Uterus (tissue), 4 donors: ENCODE measurements around the gene TNIP1. TPM values are rescaled to one million over a fixed set of nuclear protein-coding genes. Genes with fewer than 3 reads are reported as not detected.

Experiments used
- DNase-seq, 2 donors: peaks; one replicate each; pipeline ENCODE4 v3.0.0-alpha.2; 2019 to 2020
- H3K27ac ChIP-seq, 2 donors: fragments of 200-600 bp; sonication (generic); 1 replicate in 1 of 2; 2 replicates in 1 of 2; pipeline ENCODE4 v1.5.1; 2016 to 2018
- H3K27me3 ChIP-seq, 2 donors: fragments of 200-600 bp; sonication (generic); one replicate each; pipeline ENCODE4 v1.5.1; 2018 to 2019; ENCODE audit warnings: control low read depth in 1 of 2
- H3K36me3 ChIP-seq, 2 donors: fragments of 200-600 bp; sonication (generic); one replicate each; pipeline ENCODE4 v1.5.1; 2019; ENCODE audit warnings: control low read depth in 1 of 2
- H3K4me1 ChIP-seq, 2 donors: fragments of 200-600 bp; sonication (generic); one replicate each; pipeline ENCODE4 v1.5.1; 2018 to 2019; ENCODE audit warnings: control low read depth in 1 of 2
- H3K4me3 ChIP-seq, 2 donors: fragments of 200-600 bp; sonication (generic); 1 replicate in 1 of 2; 2 replicates in 1 of 2; pipeline ENCODE4 v1.5.1; 2018 to 2019; ENCODE audit warnings: mild to moderate bottlenecking in 1 of 2
- H3K9me3 ChIP-seq, 2 donors: fragments of 200-600 bp; sonication (generic); one replicate each; pipeline ENCODE4 v1.5.1; 2019; ENCODE audit warnings: control low read depth in 1 of 2
- POLR2A ChIP-seq, 2 donors: fragments of 450-650 bp; IDR thresholded peaks; one replicate each; pipeline ENCODE4 v1.6.1; 2016; ENCODE audit warnings: antibody characterized with exemption in 2 of 2, mild to moderate bottlenecking in 1 of 2, moderate library complexity in 1 of 2
- intact Hi-C: fragments of 100-400 bp; cut with DNase I; formaldehyde crosslinking; loops from one replicate; pipeline ENCODE4 v1.15.1; 2023; ENCODE audit warnings: low total_unique reads
- total RNA-seq, 4 donors: library from RNA; depleted of rRNA in 3 of 4; stranded (reverse); fragments of >200 nt in 3 of 4; gene quantifications; one replicate each; pipeline versions ENCODE4 v1.1.0 to v1.2.4, GENCODE V29; 2014 to 2023
- TF ChIP-seq, protein P1 (sequence below), 4 experiments: fragments of 200-600 bp in 2 of 4; fragments of 450-650 bp in 2 of 4; sonication (generic) in 2 of 4; IDR thresholded peaks; one replicate each; pipeline ENCODE4 v1.5.1; 2016 to 2019; ENCODE audit warnings: antibody characterized with exemption in 4 of 4, mild to moderate bottlenecking in 2 of 4, moderate library complexity in 1 of 4
- donor health status: DM: yes; HTN: yes; CAD: no.

Gene TNIP1
- total RNA-seq, 4 donors from 2014 or later = 35.6 to 70.8 (median 50.7) TPM

GRCh38 chr5:151121095-151121494 is 40.3 kb upstream of the TNIP1 start:
- H3K4me3 ChIP-seq = no peak overlapping the region
- no peaks in the 10 kb centered on the region for H3K27me3 ChIP-seq
- DNase-seq = no peak
- no peaks in the 10 kb centered on the region for H3K4me1 ChIP-seq
- TF ChIP-seq POLR2A (IDR thresholded peaks at IDR 0.05) = no peak
- TF ChIP-seq, protein P1, sequence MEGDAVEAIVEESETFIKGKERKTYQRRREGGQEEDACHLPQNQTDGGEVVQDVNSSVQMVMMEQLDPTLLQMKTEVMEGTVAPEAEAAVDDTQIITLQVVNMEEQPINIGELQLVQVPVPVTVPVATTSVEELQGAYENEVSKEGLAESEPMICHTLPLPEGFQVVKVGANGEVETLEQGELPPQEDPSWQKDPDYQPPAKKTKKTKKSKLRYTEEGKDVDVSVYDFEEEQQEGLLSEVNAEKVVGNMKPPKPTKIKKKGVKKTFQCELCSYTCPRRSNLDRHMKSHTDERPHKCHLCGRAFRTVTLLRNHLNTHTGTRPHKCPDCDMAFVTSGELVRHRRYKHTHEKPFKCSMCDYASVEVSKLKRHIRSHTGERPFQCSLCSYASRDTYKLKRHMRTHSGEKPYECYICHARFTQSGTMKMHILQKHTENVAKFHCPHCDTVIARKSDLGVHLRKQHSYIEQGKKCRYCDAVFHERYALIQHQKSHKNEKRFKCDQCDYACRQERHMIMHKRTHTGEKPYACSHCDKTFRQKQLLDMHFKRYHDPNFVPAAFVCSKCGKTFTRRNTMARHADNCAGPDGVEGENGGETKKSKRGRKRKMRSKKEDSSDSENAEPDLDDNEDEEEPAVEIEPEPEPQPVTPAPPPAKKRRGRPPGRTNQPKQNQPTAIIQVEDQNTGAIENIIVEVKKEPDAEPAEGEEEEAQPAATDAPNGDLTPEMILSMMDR (IDR thresholded peaks at IDR 0.05) = no peak
- H3K9me3 ChIP-seq = no peaks in the 10 kb centered on the region
- H3K36me3 ChIP-seq = no peaks in the 10 kb centered on the region
- H3K27ac ChIP-seq = no peak overlapping the region
- intact Hi-C loops = loop anchor here (10.0 kb wide), 1 partner anchor 114 kb away; no protein-coding TSS in a partner anchor

DNA sequence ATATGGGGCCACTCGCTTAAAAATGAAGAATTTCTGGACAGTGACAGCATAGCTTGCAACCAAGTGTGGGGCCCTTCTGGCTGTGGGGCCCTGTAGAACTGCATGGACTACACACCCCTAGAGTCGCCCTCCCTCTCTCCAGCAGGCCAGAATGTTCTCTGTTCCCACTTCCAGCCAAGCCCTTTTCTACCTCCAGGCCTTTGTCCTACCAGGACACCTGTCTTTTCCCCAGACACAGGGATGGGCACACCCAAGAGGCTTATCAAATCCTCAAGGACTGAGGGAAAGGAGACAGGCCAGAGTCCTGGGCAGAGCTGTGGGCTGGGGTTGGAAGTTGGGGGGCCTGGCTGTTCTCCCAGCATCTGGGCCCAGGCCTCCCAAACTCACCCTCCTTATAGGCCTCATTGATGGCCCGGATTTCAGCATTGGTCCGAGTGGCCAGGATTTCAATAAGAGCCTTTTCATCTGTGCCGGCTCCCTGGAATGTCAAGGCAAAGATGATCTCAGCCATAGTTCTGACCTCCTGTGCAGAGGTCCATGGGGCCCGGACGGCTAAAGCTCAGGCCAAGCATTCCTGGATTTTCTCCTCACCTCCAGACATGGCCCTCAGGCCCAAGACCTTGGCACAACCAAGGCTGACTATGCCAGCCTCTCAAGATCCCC is 38.2 kb upstream of the TNIP1 start:
- TF ChIP-seq, protein P1 (IDR thresholded peaks at IDR 0.05) = no peak
- no peak for TF ChIP-seq POLR2A (IDR thresholded peaks at IDR 0.05)
- Histone ChIP-seq H3K27ac (no peak overlapping the region), H3K27me3 (no peaks in the 10 kb centered on the region), H3K36me3 (no peaks in the 10 kb centered on the region), H3K4me3 (no peak overlapping the region), H3K4me1 (no peaks in the 10 kb centered on the region), H3K9me3 (no peaks in the 10 kb centered on the region)
- DNase-seq = no peak
- intact Hi-C loops = loop anchor here (5.0 kb wide), 1 partner anchor 112 kb away; no protein-coding TSS in a partner anchor

- peak; percentile 77 to 80 for DNase-seq
- no peak overlapping the region for H3K4me3 ChIP-seq
- no peaks in the 10 kb centered on the region for H3K9me3 ChIP-seq
- H3K36me3 ChIP-seq = no peaks in the 10 kb centered on the region
- no peaks in the 10 kb centered on the region for H3K27me3 ChIP-seq
- no peak for TF ChIP-seq POLR2A (IDR thresholded peaks at IDR 0.05)
- TF ChIP-seq, protein P1 (IDR thresholded peaks at IDR 0.05) = peak; percentile 94 to 97 (median 94)
- peak overlapping the region in 1 of 2 donors; percentile 55 for H3K27ac ChIP-seq
- intact Hi-C loops = loop anchor here (5.0 kb wide), 1 partner anchor 108 kb away; no protein-coding TSS in a partner anchor
- H3K4me1 ChIP-seq = no peaks in the 10 kb centered on the region
Observed at GRCh38 chr5:151115272-151115905, 34.6 kb upstream of the TNIP1 start.

GRCh38 chr5:151113651-151114050 is 32.8 kb upstream of the TNIP1 start:
- no peak for TF ChIP-seq POLR2A (IDR thresholded peaks at IDR 0.05)
- TF ChIP-seq, protein P1 (IDR thresholded peaks at IDR 0.05) = no peak
- intact Hi-C loops = loop anchor here (2.0 kb wide), 1 partner anchor 61 kb away; no protein-coding TSS in a partner anchor
- no peaks in the 10 kb centered on the region for H3K36me3 ChIP-seq

DNA sequence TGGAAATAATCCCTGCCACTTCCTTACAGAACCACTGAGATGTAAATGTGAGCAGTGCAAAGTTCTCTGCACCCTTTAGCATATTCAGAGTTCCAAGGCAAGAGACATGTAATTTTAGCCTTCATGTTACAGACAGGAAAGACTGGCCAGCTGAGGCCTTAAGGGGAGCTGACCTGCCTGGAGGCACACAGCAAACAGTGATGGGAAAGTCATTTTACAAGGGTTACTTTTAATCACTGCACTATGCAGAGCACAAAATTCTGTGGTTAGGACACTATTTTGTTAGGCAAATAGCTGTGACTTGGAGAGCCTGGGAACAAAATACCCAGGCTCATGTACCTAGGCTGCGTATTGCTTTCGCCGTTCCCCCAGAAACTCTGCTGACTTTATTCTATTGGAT is 30.2 kb upstream of the TNIP1 start:
- Histone ChIP-seq H3K27me3 (no peaks in the 10 kb centered on the region), H3K9me3 (no peaks in the 10 kb centered on the region), H3K4me1 (no peaks in the 10 kb centered on the region), H3K4me3 (no peak overlapping the region), H3K36me3 (no peaks in the 10 kb centered on the region), H3K27ac (no peak overlapping the region)
- intact Hi-C loops = no loop called here
- TF ChIP-seq, protein P1 (IDR thresholded peaks at IDR 0.05) = no peak
- TF ChIP-seq POLR2A (IDR thresholded peaks at IDR 0.05) = no peak
- DNase-seq = no peak

More at GRCh38 chr5:151113651-151114050, 32.8 kb upstream of the TNIP1 start:
- H3K4me3 ChIP-seq = no peak overlapping the region
- H3K9me3 ChIP-seq = no peaks in the 10 kb centered on the region
- H3K27me3 ChIP-seq = no peaks in the 10 kb centered on the region
- H3K27ac ChIP-seq = no peak overlapping the region
- no peak for DNase-seq
- H3K4me1 ChIP-seq = no peaks in the 10 kb centered on the region
